Liver (tissue), 9 donors: ENCODE measurements around the gene EXTL1. TPM values are rescaled to one million over a fixed set of nuclear protein-coding genes. Genes with fewer than 3 reads are reported as not detected.

Experiments used
- DNase-seq: peaks from one replicate; pipeline ENCODE4 v3.0.0-alpha.2; 2017; ENCODE audit warnings: low spot score
- H3K27ac ChIP-seq, 2 donors: one replicate each; pipeline ENCODE4 v1.7.0; 2013; ENCODE audit warnings: inconsistent platforms in 2 of 2, low read length in 2 of 2, control low read depth in 1 of 2, low read depth in 1 of 2, mild to moderate bottlenecking in 1 of 2
- H3K27me3 ChIP-seq, 4 donors: one replicate each; pipeline versions ENCODE4 v1.6.1 to v1.7.0; 2013; ENCODE audit warnings: low read length in 3 of 4, inconsistent platforms in 1 of 4, mild to moderate bottlenecking in 1 of 4, moderate library complexity in 1 of 4; ENCODE audit not compliant: control insufficient read depth in 4 of 4, insufficient read depth in 4 of 4
- H3K36me3 ChIP-seq, 4 donors: one replicate each; pipeline versions ENCODE4 v1.6.1 to v1.7.0; 2013; ENCODE audit warnings: low read length in 3 of 4, mild to moderate bottlenecking in 3 of 4, low read depth in 1 of 4, moderate library complexity in 1 of 4; ENCODE audit not compliant: control insufficient read depth in 4 of 4, insufficient read depth in 3 of 4
- H3K4me1 ChIP-seq, 4 donors: one replicate each; pipeline versions ENCODE4 v1.6.1 to v1.7.0; 2013; ENCODE audit warnings: low read length in 3 of 4, mild to moderate bottlenecking in 3 of 4, moderate library complexity in 1 of 4; ENCODE audit not compliant: control insufficient read depth in 4 of 4, insufficient read depth in 4 of 4
- H3K4me3 ChIP-seq, 3 donors: one replicate each; pipeline versions ENCODE4 v1.6.1 to v1.7.0; 2013; ENCODE audit warnings: low read length in 3 of 3, control low read depth in 1 of 3, low read depth in 1 of 3, mild to moderate bottlenecking in 1 of 3
- H3K9ac ChIP-seq, 2 donors: one replicate each; pipeline ENCODE4 v1.7.0; 2013; ENCODE audit warnings: low read length in 2 of 2, mild to moderate bottlenecking in 2 of 2, moderate library complexity in 2 of 2, control low read depth in 1 of 2, low read depth in 1 of 2
- H3K9me3 ChIP-seq, 4 donors: one replicate each; pipeline versions ENCODE4 v1.6.1 to v1.7.0; 2013; ENCODE audit warnings: low read length in 3 of 4; ENCODE audit not compliant: control insufficient read depth in 4 of 4
- ATF3 ChIP-seq: IDR thresholded peaks from 2 replicates; pipeline ENCODE4 v1.6.1; 2016; ENCODE audit warnings: antibody characterized with exemption
- EGR1 ChIP-seq, 2 donors: IDR thresholded peaks; 2 replicates each; pipeline ENCODE4 v1.6.1; 2016 to 2018; ENCODE audit warnings: antibody characterized with exemption in 2 of 2, low read depth in 2 of 2
- GABPA ChIP-seq, 2 donors: IDR thresholded peaks in 1 of 2; conservative IDR thresholded peaks in 1 of 2; 2 replicates each; pipeline ENCODE4 v1.6.1; 2016; ENCODE audit warnings: antibody characterized with exemption in 2 of 2, mild to moderate bottlenecking in 1 of 2, moderate library complexity in 1 of 2
- HNF4A ChIP-seq, 2 donors: conservative IDR thresholded peaks; 2 replicates each; pipeline ENCODE4 v1.6.1; 2016; ENCODE audit warnings: antibody characterized with exemption in 2 of 2, mild to moderate bottlenecking in 2 of 2
- HNF4G ChIP-seq: IDR thresholded peaks from 2 replicates; pipeline ENCODE4 v1.6.1; 2016; ENCODE audit warnings: antibody characterized with exemption
- JUND ChIP-seq, 2 donors: IDR thresholded peaks; 2 replicates each; pipeline ENCODE4 v1.6.1; 2016; ENCODE audit warnings: antibody characterized with exemption in 2 of 2
- MAX ChIP-seq: IDR thresholded peaks from 2 replicates; pipeline ENCODE4 v1.6.1; 2016; ENCODE audit warnings: antibody characterized with exemption
- NR2F2 ChIP-seq: IDR thresholded peaks from 2 replicates; pipeline ENCODE4 v1.6.1; 2016; ENCODE audit warnings: antibody characterized with exemption
- RAD21 ChIP-seq, 2 donors: IDR thresholded peaks; 2 replicates each; pipeline ENCODE4 v1.6.1; 2016; ENCODE audit warnings: antibody characterized with exemption in 2 of 2, mild to moderate bottlenecking in 2 of 2
- REST ChIP-seq: IDR thresholded peaks from 2 replicates; pipeline ENCODE4 v1.6.1; 2016; ENCODE audit warnings: antibody characterized with exemption, mild to moderate bottlenecking
- RXRA ChIP-seq, 2 donors: IDR thresholded peaks; 2 replicates each; pipeline ENCODE4 v1.6.1; 2017 to 2018; ENCODE audit warnings: antibody characterized with exemption in 2 of 2, mild to moderate bottlenecking in 1 of 2
- SP1 ChIP-seq: IDR thresholded peaks from 2 replicates; pipeline ENCODE4 v1.6.1; 2018; ENCODE audit warnings: antibody characterized with exemption, mild to moderate bottlenecking
- TAF1 ChIP-seq: conservative IDR thresholded peaks from 2 replicates; pipeline ENCODE4 v1.6.1; 2016; ENCODE audit warnings: antibody characterized with exemption, mild to moderate bottlenecking
- YY1 ChIP-seq: IDR thresholded peaks from 2 replicates; pipeline ENCODE4 v1.6.1; 2016; ENCODE audit warnings: antibody characterized with exemption, mild to moderate bottlenecking
- ZBTB33 ChIP-seq: IDR thresholded peaks from 2 replicates; pipeline ENCODE4 v1.6.1; 2016; ENCODE audit warnings: antibody characterized with exemption
- WGBS: extraction: QIAGEN DNeasy Blood & Tissue Kit; methylation state at CpG from one replicate; pipeline ENCODE4 v1.1.7; 2013; 5-methylcytosine and 5-hydroxymethylcytosine counted together
- polyA plus RNA-seq, 2 donors: library from polyadenylated mRNA; stranded (reverse) in 1 of 2; unstranded in 1 of 2; fragments of 200-250 nt in 1 of 2; fragments of >200 nt in 1 of 2; fragmentation: Nextera tagmentation in 1 of 2; extraction: Ambion mirVana in 1 of 2; gene quantifications; one replicate each; pipeline versions ENCODE4 v1.2.1 to v1.2.3, GENCODE V29; 2013 to 2015
- total RNA-seq, 2 donors: library from RNA; depleted of rRNA; stranded (reverse); fragments of >200 nt; gene quantifications; one replicate each; pipeline ENCODE4 v1.2.3, GENCODE V29; 2014
- donor health status: healthy.
- donor health status: healthy.
- donor health status: healthy.
- donor health status: healthy.
- donor health status: healthy.

Gene EXTL1
- total and polyA plus RNA-seq, 4 donors, result under 0.01 TPM; not detected in 3

- TF ChIP-seq YY1 (no peak), EGR1 (IDR thresholded peaks at IDR 0.05; ENCODE audit: low read depth in 2 of 2) (no peak), SP1 (no peak), TAF1 (no peak), HNF4A (conservative IDR thresholded peaks at IDR 0.05) (no peak)
Observed at GRCh38 chr1:26010825-26011224, 10.8 kb upstream of the EXTL1 start (continued).

- DNase-seq, result no peak
- WGBS, result 46% methylated on average over 3 of the region's 3 CpGs
- TF ChIP-seq ATF3 (no peak), EGR1 (IDR thresholded peaks at IDR 0.05; ENCODE audit: low read depth in 2 of 2) (no peak), RXRA (IDR thresholded peaks at IDR 0.05) (no peak), JUND (IDR thresholded peaks at IDR 0.05) (no peak), GABPA (IDR thresholded peaks at IDR 0.05 in 1 of 2, conservative IDR thresholded peaks at IDR 0.05 in 1 of 2) (no peak), TAF1 (no peak), SP1 (no peak), RAD21 (IDR thresholded peaks at IDR 0.05) (no peak)
- Histone ChIP-seq H3K27me3 (no peaks in the 10 kb centered on the region), H3K9me3 (no peaks in the 10 kb centered on the region), H3K27ac (no peak overlapping the region), H3K4me3 (no peak overlapping the region), H3K36me3 (no peaks in the 10 kb centered on the region), H3K9ac (no peak overlapping the region), H3K4me1 (peaks cover 0 to 5% (median 3%) of the 10 kb centered on the region in 4 donors)
Observed at GRCh38 chr1:26012864-26013263, 8.7 kb upstream of the EXTL1 start.

- no peak overlapping the region for H3K27ac ChIP-seq
- no peaks in the 10 kb centered on the region for H3K9me3 ChIP-seq
- no peaks in the 10 kb centered on the region for H3K27me3 ChIP-seq
- no peaks in the 10 kb centered on the region for H3K36me3 ChIP-seq
- no peak overlapping the region for H3K9ac ChIP-seq
- TF ChIP-seq JUND (IDR thresholded peaks at IDR 0.05) (no peak), EGR1 (IDR thresholded peaks at IDR 0.05; ENCODE audit: low read depth in 2 of 2) (no peak), REST (no peak), TAF1 (no peak)
- no peak overlapping the region for H3K4me3 ChIP-seq
- H3K4me1 ChIP-seq, result peaks cover 0 to 8% (median 3%) of the 10 kb centered on the region in 4 donors
- 96% methylated on average over 2 of the region's 2 CpGs for WGBS
- no peak for DNase-seq
Observed at GRCh38 chr1:26014179-26014578, 7.4 kb upstream of the EXTL1 start.

GRCh38 chr1:26015358-26015757 lies 6.2 kb upstream of the EXTL1 start:
- no peak for DNase-seq
- no peak overlapping the region for H3K4me3 ChIP-seq
- no peaks in the 10 kb centered on the region for H3K9me3 ChIP-seq
- H3K4me1 ChIP-seq, result peaks cover 0 to 8% (median 3%) of the 10 kb centered on the region in 4 donors
- WGBS, result 83% methylated on average over 2 of the region's 2 CpGs
- H3K9ac ChIP-seq, result no peak overlapping the region
- no peaks in the 10 kb centered on the region for H3K27me3 ChIP-seq
- no peaks in the 10 kb centered on the region for H3K36me3 ChIP-seq
- H3K27ac ChIP-seq, result no peak overlapping the region
- TF ChIP-seq SP1 (no peak), RXRA (IDR thresholded peaks at IDR 0.05) (no peak), GABPA (IDR thresholded peaks at IDR 0.05 in 1 of 2, conservative IDR thresholded peaks at IDR 0.05 in 1 of 2) (no peak), REST (no peak), NR2F2 (no peak), JUND (IDR thresholded peaks at IDR 0.05) (no peak), ATF3 (no peak), HNF4G (no peak), ZBTB33 (no peak), MAX (no peak), YY1 (no peak), EGR1 (IDR thresholded peaks at IDR 0.05; ENCODE audit: low read depth in 2 of 2) (no peak)
